Neural cell (in vitro differentiated cells): ENCODE measurements around the gene PPIE. TPM values are rescaled to one million over a fixed set of nuclear protein-coding genes. Genes with fewer than 3 reads are reported as not detected.
"Not testable (repeated sequence)": the region's sequence is repeated elsewhere in the genome, so short reads cannot be mapped to it uniquely, and the experiment has no call there.

Source experiments
- H2AFZ ChIP-seq: fragments of 200-600, 300-800 bp; sonication (generic), shearing (Covaris generic); 2 replicates; pipeline ENCODE4 v1.6.0; 2014; ENCODE audit warnings: low read depth, mild to moderate bottlenecking, antibody characterized with exemption, low read length, moderate library complexity
- H3F3A ChIP-seq: fragments of 200-600 bp; shearing (Covaris generic); 2 replicates; pipeline ENCODE4 v1.6.1; 2016; ENCODE audit warnings: mild to moderate bottlenecking, moderate library complexity, mixed read lengths, antibody characterized with exemption, low read length; ENCODE audit not compliant: insufficient read depth, poor library complexity, severe bottlenecking
- H3K27ac ChIP-seq: fragments of 200-600, 300-800 bp; sonication (generic), shearing (Covaris generic); 2 replicates; pipeline ENCODE4 v1.5.1; 2014; ENCODE audit warnings: mild to moderate bottlenecking, low read length, moderate library complexity
- H3K27me3 ChIP-seq: fragments of 300-800, 200-600 bp; sonication (generic), shearing (Covaris generic); 2 replicates; pipeline ENCODE4 v1.6.0; 2014; ENCODE audit warnings: mild to moderate bottlenecking, low read depth, low read length, moderate library complexity; ENCODE audit not compliant: insufficient read depth
- H3K36me3 ChIP-seq: fragments of 300-800, 200-600 bp; sonication (generic), shearing (Covaris generic); 2 replicates; pipeline ENCODE4 v1.5.1; 2014; ENCODE audit warnings: mild to moderate bottlenecking, antibody characterized with exemption, low read length, moderate library complexity; ENCODE audit not compliant: insufficient read depth
- H3K4me2 ChIP-seq: fragments of 300-800, 200-600 bp; sonication (generic), shearing (Covaris generic); 2 replicates; pipeline ENCODE4 v1.6.0; 2014; ENCODE audit warnings: mild to moderate bottlenecking, low read length
- H3K4me3 ChIP-seq: fragments of 300-800, 200-600 bp; sonication (generic), shearing (Covaris generic); 2 replicates; pipeline ENCODE4 v1.5.1; 2014; ENCODE audit warnings: mild to moderate bottlenecking, low read length, moderate library complexity
- H3K79me2 ChIP-seq: fragments of 200-600 bp; shearing (Covaris generic); replicated peaks from 2 replicates; pipeline ENCODE4 v1.6.0; 2014; ENCODE audit warnings: mild to moderate bottlenecking, low read length, moderate library complexity; ENCODE audit not compliant: insufficient read depth
- H3K9ac ChIP-seq: fragments of 300-800, 200-600 bp; sonication (generic), shearing (Covaris generic); 2 replicates; pipeline ENCODE4 v1.6.1; 2016; ENCODE audit warnings: mild to moderate bottlenecking, low read length, mixed read lengths
- H3K9me2 ChIP-seq: fragments of 200-600 bp; shearing (Covaris generic); 2 replicates; pipeline ENCODE4 v1.6.1; 2016; ENCODE audit warnings: mild to moderate bottlenecking, low read length, mixed read lengths; ENCODE audit not compliant: insufficient read depth
- H3K9me3 ChIP-seq: fragments of 200-600, 300-800 bp; sonication (generic), shearing (Covaris generic); 2 replicates; pipeline ENCODE4 v1.6.1; 2016; ENCODE audit warnings: mild to moderate bottlenecking, mixed run types, low read length, moderate library complexity, mixed read lengths
- H4K20me1 ChIP-seq: fragments of 200-600 bp; shearing (Covaris generic); 2 replicates; pipeline ENCODE4 v1.6.1; 2016; ENCODE audit warnings: mild to moderate bottlenecking, mixed run types; ENCODE audit not compliant: insufficient read depth
- EP300 ChIP-seq: fragments of 450-650 bp; conservative IDR thresholded peaks from 2 replicates; pipeline ENCODE4 v1.6.1; 2014; ENCODE audit warnings: antibody characterized with exemption, mild to moderate bottlenecking, moderate library complexity; ENCODE audit not compliant: poor library complexity, severe bottlenecking
- EZH2 ChIP-seq: fragments of 200-600, 300-800 bp; shearing (Covaris generic), sonication (generic); IDR thresholded peaks from 2 replicates; pipeline ENCODE4 v1.6.1; 2014; ENCODE audit warnings: antibody characterized with exemption, low read length, borderline replicate concordance, mild to moderate bottlenecking; ENCODE audit not compliant: insufficient read depth, poor library complexity, severe bottlenecking
- MXI1 ChIP-seq: fragments of 450-650 bp; conservative IDR thresholded peaks from 2 replicates; pipeline ENCODE4 v1.6.1; 2014; ENCODE audit warnings: antibody characterized with exemption, mild to moderate bottlenecking; ENCODE audit not compliant: poor library complexity, severe bottlenecking
- POLR2AphosphoS5 ChIP-seq: IDR thresholded peaks from 2 replicates; pipeline ENCODE4 v1.6.1; 2012
- RAD21 ChIP-seq: fragments of 450-650 bp; conservative IDR thresholded peaks from 2 replicates; pipeline ENCODE4 v1.6.1; 2014; ENCODE audit warnings: antibody characterized with exemption, mild to moderate bottlenecking, moderate library complexity
- SMC3 ChIP-seq: fragments of 450-650 bp; conservative IDR thresholded peaks from 2 replicates; pipeline ENCODE4 v1.6.1; 2014; ENCODE audit warnings: antibody characterized with exemption, mild to moderate bottlenecking, moderate library complexity; ENCODE audit not compliant: poor library complexity
- TAF1 ChIP-seq: IDR thresholded peaks from 2 replicates; pipeline ENCODE4 v1.6.1; 2012; ENCODE audit warnings: low read depth
- polyA plus RNA-seq: library from polyadenylated mRNA; depleted of rRNA; stranded (reverse); fragments of >200 nt; gene quantifications from 2 replicates; pipeline ENCODE4 v1.2.3, GENCODE V29; 2014
- TF ChIP-seq, protein P1 (sequence below): fragments of 450-650 bp; IDR thresholded peaks from 2 replicates; pipeline ENCODE4 v1.5.1; 2014; ENCODE audit warnings: antibody characterized with exemption, mild to moderate bottlenecking, moderate library complexity; ENCODE audit not compliant: poor library complexity, severe bottlenecking
- TF ChIP-seq, protein P2 (sequence below): IDR thresholded peaks from 2 replicates; pipeline ENCODE4 v1.6.1; 2012; ENCODE audit warnings: borderline replicate concordance

PPIE gene
- polyA plus RNA-seq, 1 donor from 2014 or later: 55.9 TPM

DNA sequence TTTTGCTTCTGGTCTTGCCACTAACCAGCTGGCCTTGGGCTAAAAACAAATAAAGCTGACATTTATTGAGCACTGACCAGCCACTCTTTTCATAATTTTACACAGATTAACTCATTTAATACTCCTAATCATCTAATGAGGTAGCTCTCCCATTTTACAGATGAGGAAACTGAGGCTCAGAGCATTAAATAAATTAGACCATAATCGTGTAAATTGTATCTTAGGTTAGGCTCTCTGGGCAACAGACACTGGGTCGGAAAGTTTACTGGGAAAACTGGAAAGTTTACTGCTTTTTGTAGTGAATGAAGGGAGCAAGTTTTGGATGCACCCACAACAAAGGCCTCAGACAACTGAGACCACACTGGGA is 42.6 kb downstream of the PPIE start:
- no peak overlapping the region for H3K4me3 ChIP-seq
- H2AFZ ChIP-seq: no peak overlapping the region
- H3K4me2 ChIP-seq: no peak overlapping the region
- no peaks in the 10 kb centered on the region for H3K79me2 ChIP-seq
- H3K9me2 ChIP-seq: no peaks in the 10 kb centered on the region
- H3K9me3 ChIP-seq: no peaks in the 10 kb centered on the region
- no peaks in the 10 kb centered on the region for H3F3A ChIP-seq
- no peak overlapping the region for H3K27ac ChIP-seq
- no peak overlapping the region for H3K9ac ChIP-seq
- TF ChIP-seq RAD21: no peak
- TF ChIP-seq, protein P1, sequence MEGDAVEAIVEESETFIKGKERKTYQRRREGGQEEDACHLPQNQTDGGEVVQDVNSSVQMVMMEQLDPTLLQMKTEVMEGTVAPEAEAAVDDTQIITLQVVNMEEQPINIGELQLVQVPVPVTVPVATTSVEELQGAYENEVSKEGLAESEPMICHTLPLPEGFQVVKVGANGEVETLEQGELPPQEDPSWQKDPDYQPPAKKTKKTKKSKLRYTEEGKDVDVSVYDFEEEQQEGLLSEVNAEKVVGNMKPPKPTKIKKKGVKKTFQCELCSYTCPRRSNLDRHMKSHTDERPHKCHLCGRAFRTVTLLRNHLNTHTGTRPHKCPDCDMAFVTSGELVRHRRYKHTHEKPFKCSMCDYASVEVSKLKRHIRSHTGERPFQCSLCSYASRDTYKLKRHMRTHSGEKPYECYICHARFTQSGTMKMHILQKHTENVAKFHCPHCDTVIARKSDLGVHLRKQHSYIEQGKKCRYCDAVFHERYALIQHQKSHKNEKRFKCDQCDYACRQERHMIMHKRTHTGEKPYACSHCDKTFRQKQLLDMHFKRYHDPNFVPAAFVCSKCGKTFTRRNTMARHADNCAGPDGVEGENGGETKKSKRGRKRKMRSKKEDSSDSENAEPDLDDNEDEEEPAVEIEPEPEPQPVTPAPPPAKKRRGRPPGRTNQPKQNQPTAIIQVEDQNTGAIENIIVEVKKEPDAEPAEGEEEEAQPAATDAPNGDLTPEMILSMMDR: no peak
- TF ChIP-seq EZH2: no peak
- no peak for TF ChIP-seq TAF1
- TF ChIP-seq EP300: no peak
- no peak for TF ChIP-seq MXI1
- TF ChIP-seq, protein P2, sequence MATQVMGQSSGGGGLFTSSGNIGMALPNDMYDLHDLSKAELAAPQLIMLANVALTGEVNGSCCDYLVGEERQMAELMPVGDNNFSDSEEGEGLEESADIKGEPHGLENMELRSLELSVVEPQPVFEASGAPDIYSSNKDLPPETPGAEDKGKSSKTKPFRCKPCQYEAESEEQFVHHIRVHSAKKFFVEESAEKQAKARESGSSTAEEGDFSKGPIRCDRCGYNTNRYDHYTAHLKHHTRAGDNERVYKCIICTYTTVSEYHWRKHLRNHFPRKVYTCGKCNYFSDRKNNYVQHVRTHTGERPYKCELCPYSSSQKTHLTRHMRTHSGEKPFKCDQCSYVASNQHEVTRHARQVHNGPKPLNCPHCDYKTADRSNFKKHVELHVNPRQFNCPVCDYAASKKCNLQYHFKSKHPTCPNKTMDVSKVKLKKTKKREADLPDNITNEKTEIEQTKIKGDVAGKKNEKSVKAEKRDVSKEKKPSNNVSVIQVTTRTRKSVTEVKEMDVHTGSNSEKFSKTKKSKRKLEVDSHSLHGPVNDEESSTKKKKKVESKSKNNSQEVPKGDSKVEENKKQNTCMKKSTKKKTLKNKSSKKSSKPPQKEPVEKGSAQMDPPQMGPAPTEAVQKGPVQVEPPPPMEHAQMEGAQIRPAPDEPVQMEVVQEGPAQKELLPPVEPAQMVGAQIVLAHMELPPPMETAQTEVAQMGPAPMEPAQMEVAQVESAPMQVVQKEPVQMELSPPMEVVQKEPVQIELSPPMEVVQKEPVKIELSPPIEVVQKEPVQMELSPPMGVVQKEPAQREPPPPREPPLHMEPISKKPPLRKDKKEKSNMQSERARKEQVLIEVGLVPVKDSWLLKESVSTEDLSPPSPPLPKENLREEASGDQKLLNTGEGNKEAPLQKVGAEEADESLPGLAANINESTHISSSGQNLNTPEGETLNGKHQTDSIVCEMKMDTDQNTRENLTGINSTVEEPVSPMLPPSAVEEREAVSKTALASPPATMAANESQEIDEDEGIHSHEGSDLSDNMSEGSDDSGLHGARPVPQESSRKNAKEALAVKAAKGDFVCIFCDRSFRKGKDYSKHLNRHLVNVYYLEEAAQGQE: no peak
- no peak for TF ChIP-seq POLR2AphosphoS5
- TF ChIP-seq SMC3: no peak
- H3K36me3 ChIP-seq: no peaks in the 10 kb centered on the region
- H3K27me3 ChIP-seq: no peaks in the 10 kb centered on the region
- no peaks in the 10 kb centered on the region for H4K20me1 ChIP-seq

DNA sequence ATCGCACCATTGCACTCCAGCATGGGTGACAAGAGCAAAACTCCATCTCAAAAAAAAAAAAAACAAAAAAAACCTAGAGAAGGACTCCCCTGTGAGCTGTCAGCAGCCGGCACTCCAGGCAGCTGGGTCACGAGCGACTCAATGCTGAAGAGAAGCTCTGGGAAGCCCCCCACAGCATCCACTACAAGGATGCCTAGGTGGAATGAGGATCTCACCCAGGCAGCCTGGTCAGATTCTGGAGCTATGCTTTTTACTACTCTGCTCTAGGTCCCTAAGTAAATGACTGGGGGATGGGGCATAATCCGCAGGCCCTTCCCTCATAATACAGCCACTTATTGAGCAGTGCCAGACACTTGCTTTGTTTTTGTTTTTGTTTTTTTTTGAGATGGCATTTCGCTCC is 43.4 kb downstream of the PPIE start:
- Histone ChIP-seq H2AFZ (no peak overlapping the region), H3K79me2 (no peaks in the 10 kb centered on the region), H3K9me3 (no peaks in the 10 kb centered on the region), H3K27ac (no peak overlapping the region), H3K9me2 (no peaks in the 10 kb centered on the region), H4K20me1 (no peaks in the 10 kb centered on the region), H3K36me3 (no peaks in the 10 kb centered on the region), H3F3A (no peaks in the 10 kb centered on the region), H3K4me3 (no peak overlapping the region), H3K9ac (no peak overlapping the region), H3K4me2 (no peak overlapping the region), H3K27me3 (peaks cover 2% of the 10 kb centered on the region)
- TF ChIP-seq MXI1 (no peak), RAD21 (no peak), EP300 (no peak), POLR2AphosphoS5 (no peak), TAF1 (no peak), SMC3 (no peak), EZH2 (no peak)
- TF ChIP-seq, protein P1: no peak
- TF ChIP-seq, protein P2: no peak

DNA sequence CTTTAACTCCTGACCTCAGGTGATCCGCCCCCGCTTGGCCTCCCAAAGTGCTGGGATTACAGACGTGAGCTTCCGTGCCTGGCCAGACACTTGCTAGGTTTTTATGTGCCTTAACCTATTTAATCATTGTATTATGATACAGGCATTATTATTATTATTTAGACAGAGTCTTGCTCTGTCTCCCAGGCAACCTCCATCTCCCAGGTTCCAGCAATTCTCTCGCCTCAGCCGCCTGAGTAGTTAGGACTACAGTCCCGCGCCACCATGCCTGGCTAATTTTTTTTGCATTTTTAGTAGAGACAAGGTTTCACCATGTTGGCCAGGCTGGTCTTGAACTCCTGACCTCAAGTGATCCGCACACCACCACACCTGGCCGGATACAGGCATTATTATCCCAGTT is 44.0 kb downstream of the PPIE start:
- H3K4me2 ChIP-seq, H3K4me3 ChIP-seq, H3K27me3 ChIP-seq, H3K79me2 ChIP-seq, H3K9me2 ChIP-seq, H3K9me3 ChIP-seq, H3K36me3 ChIP-seq, H3F3A ChIP-seq, H2AFZ ChIP-seq, H4K20me1 ChIP-seq, H3K27ac ChIP-seq, H3K9ac ChIP-seq: not testable (repeated sequence)
